ENCODE measurements around the gene NKX2-3.

The NKX2-3 gene

GRCh38 chr10:99583687-99584086 is 50.9 kb downstream of the NKX2-3 start:
- no peak for FAIRE-seq
